CD14-positive monocyte (primary cell): ENCODE data around the gene USB1. TPM values are rescaled to one million over a fixed set of nuclear protein-coding genes. Genes with fewer than 3 reads are reported as not detected.

Experiments used
- DNase-seq, 3 donors: peaks; one replicate each; pipeline ENCODE4 v3.0.0-alpha.2; 2011 to 2022
- H2AFZ ChIP-seq: 2 replicates; pipeline ENCODE4 v1.6.0; 2012; ENCODE audit warnings: mild to moderate bottlenecking, low read depth, low read length, inconsistent platforms; ENCODE audit not compliant: insufficient read depth, poor library complexity, severe bottlenecking
- H3K27ac ChIP-seq, 2 donors: 1 replicate in 1 of 2; 2 replicates in 1 of 2; pipeline ENCODE4 v1.5.1; 2012 to 2013; ENCODE audit warnings: low read length in 2 of 2, control low read depth in 1 of 2, inconsistent platforms in 1 of 2, low read depth in 1 of 2, mild to moderate bottlenecking in 1 of 2
- H3K27me3 ChIP-seq, 2 donors: one replicate each; pipeline versions ENCODE4 v1.6.0 to v1.6.1; 2011 to 2013; ENCODE audit warnings: low read length in 2 of 2; ENCODE audit not compliant: control insufficient read depth in 2 of 2, insufficient read depth in 2 of 2
- H3K36me3 ChIP-seq, 2 donors: replicated peaks in 1 of 2; 1 replicate in 1 of 2; 2 replicates in 1 of 2; pipeline versions ENCODE4 v1.5.1 to v1.6.1; 2012 to 2013; ENCODE audit warnings: low read length in 2 of 2, control low read depth in 1 of 2, inconsistent platforms in 1 of 2, mild to moderate bottlenecking in 1 of 2; ENCODE audit not compliant: insufficient read depth in 2 of 2, control insufficient read depth in 1 of 2
- H3K4me1 ChIP-seq, 2 donors: 1 replicate in 1 of 2; 2 replicates in 1 of 2; pipeline versions ENCODE4 v1.5.1 to v1.6.1; 2012 to 2013; ENCODE audit warnings: low read length in 2 of 2, control low read depth in 1 of 2, inconsistent platforms in 1 of 2, mild to moderate bottlenecking in 1 of 2, moderate library complexity in 1 of 2; ENCODE audit not compliant: insufficient read depth in 2 of 2, control insufficient read depth in 1 of 2
- H3K4me2 ChIP-seq: replicated peaks from 2 replicates; pipeline ENCODE3; 2012; ENCODE audit warnings: low read length, moderate library complexity, mild to moderate bottlenecking; ENCODE audit not compliant: poor library complexity, severe bottlenecking; ENCODE audit errors: extremely low read depth
- H3K4me3 ChIP-seq, 3 experiments: fragments of 200-600 bp in 1 of 3; sonication (generic) in 1 of 3; replicated peaks in 1 of 3; 1 replicate in 2 of 3; 2 replicates in 1 of 3; pipeline ENCODE4 v1.5.1; 2011 to 2013; ENCODE audit warnings: low read length in 3 of 3, mild to moderate bottlenecking in 3 of 3, control low read depth in 2 of 3, low read depth in 2 of 3, inconsistent platforms in 1 of 3, moderate library complexity in 1 of 3
- H3K79me2 ChIP-seq: 2 replicates; pipeline ENCODE4 v1.6.0; 2012; ENCODE audit warnings: mild to moderate bottlenecking, control low read depth, inconsistent platforms, low read length, moderate library complexity; ENCODE audit not compliant: insufficient read depth
- H3K9ac ChIP-seq: 2 replicates; pipeline ENCODE4 v1.6.0; 2017; ENCODE audit warnings: low read length, mild to moderate bottlenecking; ENCODE audit not compliant: insufficient read depth, poor library complexity, severe bottlenecking
- H3K9me3 ChIP-seq, 2 donors: replicated peaks in 1 of 2; 1 replicate in 1 of 2; 2 replicates in 1 of 2; pipeline versions ENCODE4 v1.5.1 to v1.6.1; 2012 to 2013; ENCODE audit warnings: low read length in 2 of 2, control low read depth in 1 of 2; ENCODE audit not compliant: control insufficient read depth in 1 of 2, insufficient read depth in 1 of 2
- H4K20me1 ChIP-seq: 2 replicates; pipeline ENCODE4 v1.6.0; 2012; ENCODE audit warnings: mild to moderate bottlenecking, low read length, control low read depth, moderate library complexity; ENCODE audit not compliant: insufficient read depth
- H3K27ac Mint-ChIP-seq, 7 donors: one replicate each; pipeline ENCODE4 v1.8.0; 2020; ENCODE audit warnings: mild to moderate bottlenecking in 7 of 7, mixed read lengths in 7 of 7, moderate library complexity in 6 of 7, inconsistent platforms in 2 of 7
- H3K27me3 Mint-ChIP-seq, 3 donors: one replicate each; pipeline ENCODE4 v1.8.0; 2021 to 2022; ENCODE audit warnings: low read depth in 3 of 3, mild to moderate bottlenecking in 3 of 3, mixed read lengths in 3 of 3, moderate library complexity in 3 of 3, inconsistent platforms in 1 of 3
- H3K36me3 Mint-ChIP-seq, 2 donors: one replicate each; pipeline ENCODE4 v1.8.0; 2020; ENCODE audit warnings: mixed read lengths in 2 of 2, inconsistent platforms in 1 of 2, mild to moderate bottlenecking in 1 of 2
- H3K4me1 Mint-ChIP-seq: one replicate; pipeline ENCODE4 v1.8.0; 2020; ENCODE audit warnings: mild to moderate bottlenecking, mixed read lengths
- H3K4me3 Mint-ChIP-seq, 2 donors: one replicate each; pipeline ENCODE4 v1.8.0; 2020; ENCODE audit warnings: mild to moderate bottlenecking in 2 of 2, mixed read lengths in 2 of 2, moderate library complexity in 1 of 2
- H3K9me3 Mint-ChIP-seq, 7 donors: one replicate each; pipeline ENCODE4 v1.8.0; 2020 to 2022; ENCODE audit warnings: mixed read lengths in 7 of 7, mild to moderate bottlenecking in 6 of 7, moderate library complexity in 6 of 7, inconsistent platforms in 2 of 7
- CTCF ChIP-seq: fragments of 200-600 bp; IDR thresholded peaks from one replicate; pipeline ENCODE4 v1.8.0; 2022; ENCODE audit warnings: antibody characterized with exemption, mild to moderate bottlenecking
- WGBS: methylation state at CpG from one replicate; pipeline ENCODE4 v1.1.5; 2013; ENCODE audit warnings: missing lambda C conversion rate; ENCODE audit not compliant: insufficient coverage; 5-methylcytosine and 5-hydroxymethylcytosine counted together
- intact Hi-C, 2 donors: fragments of 100-400 bp; cut with micrococcal nuclease; formaldehyde crosslinking; loops; one replicate each; pipeline versions ENCODE4 v1.15.0 to v1.15.1; 2023
- polyA plus RNA-seq, 3 donors: library from polyadenylated mRNA; depleted of rRNA in 1 of 3; unstranded in 2 of 3; stranded (reverse) in 1 of 3; fragments of 300-500 nt in 2 of 3; fragments of >200 nt in 1 of 3; fragmentation: Illumina TruSeq in 2 of 3; gene quantifications; 1 replicate in 2 of 3; 2 replicates in 1 of 3; pipeline ENCODE4 v1.2.3, GENCODE V29; 2012 to 2021

The USB1 gene
- polyA plus RNA-seq, 3 donors = 25.7 to 55.7 (median 44.4) TPM

GRCh38 chr16:58018803-58019202, 17.6 kb downstream of the USB1 start:
- no peak overlapping the region for H3K4me3 Mint-ChIP-seq
- no peaks in the 10 kb centered on the region for H3K9me3 Mint-ChIP-seq
- Histone ChIP-seq H2AFZ (no peak overlapping the region), H3K36me3 (peaks cover 44 to 81% of the 10 kb centered on the region in 2 donors), H3K4me3 (no peak overlapping the region), H3K79me2 (no peaks in the 10 kb centered on the region), H3K27ac (no peak overlapping the region), H3K9me3 (no peaks in the 10 kb centered on the region), H3K4me2 (no peak overlapping the region), H3K4me1 (no peaks in the 10 kb centered on the region), H4K20me1 (peaks cover 8% of the 10 kb centered on the region), H3K9ac (no peak overlapping the region), H3K27me3 (peaks cover 0 to 13% of the 10 kb centered on the region in 2 donors)
- no peak for TF ChIP-seq CTCF
- peaks cover 22 to 26% of the 10 kb centered on the region in 2 donors for H3K36me3 Mint-ChIP-seq
- no peak for DNase-seq
- peaks cover 10 to 16% (median 14%) of the 10 kb centered on the region in 3 donors for H3K27me3 Mint-ChIP-seq
- peaks cover 9% of the 10 kb centered on the region for H3K4me1 Mint-ChIP-seq
- WGBS = 78% methylated on average over 3 of the region's 7 CpGs
- peak overlapping the region in 1 of 7 donors; percentile 17 for H3K27ac Mint-ChIP-seq
- intact Hi-C loops = loop anchor here (10.0 kb wide), 1 partner anchor 106 kb away; the partner anchor contains the start of gene CFAP20 (in 2 of the 2)

- Mint-ChIP-seq H3K27me3 (peaks cover 21 to 28% (median 26%) of the 10 kb centered on the region in 3 donors), H3K4me1 (peaks cover 15% of the 10 kb centered on the region)
Measured at GRCh38 chr16:58019866-58020538, 18.8 kb downstream of the USB1 start.

More at GRCh38 chr16:58019866-58020538, 18.8 kb downstream of the USB1 start:
- Histone ChIP-seq H2AFZ (no peak overlapping the region), H3K4me2 (no peak overlapping the region), H3K27me3 (peaks cover 6 to 25% of the 10 kb centered on the region in 2 donors), H4K20me1 (peaks cover 8% of the 10 kb centered on the region), H3K9ac (no peak overlapping the region), H3K4me3 (no peak overlapping the region), H3K79me2 (no peaks in the 10 kb centered on the region), H3K9me3 (no peaks in the 10 kb centered on the region), H3K27ac (no peak overlapping the region), H3K36me3 (peaks cover 41 to 71% of the 10 kb centered on the region in 2 donors), H3K4me1 (peaks cover 4 to 6% of the 10 kb centered on the region in 2 donors)
- H3K9me3 Mint-ChIP-seq = peaks cover 0 to 7% (median 3%) of the 10 kb centered on the region in 7 donors
- peak overlapping the region in 1 of 7 donors; percentile 17 for H3K27ac Mint-ChIP-seq
- intact Hi-C loops = loop anchor here (10.0 kb wide), 1 partner anchor 105 kb away; the partner anchor contains the start of gene CFAP20 (in 2 of the 2)
- peaks cover 16 to 19% of the 10 kb centered on the region in 2 donors for H3K36me3 Mint-ChIP-seq
- TF ChIP-seq CTCF = no peak
- no peak overlapping the region for H3K4me3 Mint-ChIP-seq
- 71% methylated on average over 4 of the region's 8 CpGs for WGBS
- no peak for DNase-seq
